ENCODE data around the gene THEM5.

Gene THEM5

DNA sequence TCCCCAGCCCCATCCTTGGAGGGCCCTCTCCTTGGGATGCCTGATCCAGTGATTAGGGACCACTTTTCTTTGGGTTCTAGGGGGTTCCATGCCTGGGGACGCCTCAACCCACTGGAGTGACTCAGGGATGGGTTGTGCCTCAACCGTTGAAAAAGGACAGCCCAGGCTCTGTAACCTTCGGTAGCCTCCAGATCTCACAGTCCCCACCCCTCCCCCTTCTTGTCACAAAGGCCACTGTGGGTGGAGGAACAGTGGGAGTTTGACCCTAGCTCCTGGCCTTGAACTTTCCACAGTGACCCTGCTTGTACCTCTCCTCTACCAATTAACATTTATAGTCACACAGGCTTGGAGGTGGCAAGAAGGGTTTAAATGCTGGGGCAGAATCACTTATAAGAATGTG lies 19.3 kb downstream of the THEM5 start:
- no peak overlapping the region for H3K27ac ChIP-seq
- no peak overlapping the region for H3K4me3 ChIP-seq
- DNase-seq (ENCODE audit: low spot score), result no peak
- TF ChIP-seq, protein P1, sequence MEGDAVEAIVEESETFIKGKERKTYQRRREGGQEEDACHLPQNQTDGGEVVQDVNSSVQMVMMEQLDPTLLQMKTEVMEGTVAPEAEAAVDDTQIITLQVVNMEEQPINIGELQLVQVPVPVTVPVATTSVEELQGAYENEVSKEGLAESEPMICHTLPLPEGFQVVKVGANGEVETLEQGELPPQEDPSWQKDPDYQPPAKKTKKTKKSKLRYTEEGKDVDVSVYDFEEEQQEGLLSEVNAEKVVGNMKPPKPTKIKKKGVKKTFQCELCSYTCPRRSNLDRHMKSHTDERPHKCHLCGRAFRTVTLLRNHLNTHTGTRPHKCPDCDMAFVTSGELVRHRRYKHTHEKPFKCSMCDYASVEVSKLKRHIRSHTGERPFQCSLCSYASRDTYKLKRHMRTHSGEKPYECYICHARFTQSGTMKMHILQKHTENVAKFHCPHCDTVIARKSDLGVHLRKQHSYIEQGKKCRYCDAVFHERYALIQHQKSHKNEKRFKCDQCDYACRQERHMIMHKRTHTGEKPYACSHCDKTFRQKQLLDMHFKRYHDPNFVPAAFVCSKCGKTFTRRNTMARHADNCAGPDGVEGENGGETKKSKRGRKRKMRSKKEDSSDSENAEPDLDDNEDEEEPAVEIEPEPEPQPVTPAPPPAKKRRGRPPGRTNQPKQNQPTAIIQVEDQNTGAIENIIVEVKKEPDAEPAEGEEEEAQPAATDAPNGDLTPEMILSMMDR (IDR thresholded peaks at IDR 0.05), result no peak

DNA sequence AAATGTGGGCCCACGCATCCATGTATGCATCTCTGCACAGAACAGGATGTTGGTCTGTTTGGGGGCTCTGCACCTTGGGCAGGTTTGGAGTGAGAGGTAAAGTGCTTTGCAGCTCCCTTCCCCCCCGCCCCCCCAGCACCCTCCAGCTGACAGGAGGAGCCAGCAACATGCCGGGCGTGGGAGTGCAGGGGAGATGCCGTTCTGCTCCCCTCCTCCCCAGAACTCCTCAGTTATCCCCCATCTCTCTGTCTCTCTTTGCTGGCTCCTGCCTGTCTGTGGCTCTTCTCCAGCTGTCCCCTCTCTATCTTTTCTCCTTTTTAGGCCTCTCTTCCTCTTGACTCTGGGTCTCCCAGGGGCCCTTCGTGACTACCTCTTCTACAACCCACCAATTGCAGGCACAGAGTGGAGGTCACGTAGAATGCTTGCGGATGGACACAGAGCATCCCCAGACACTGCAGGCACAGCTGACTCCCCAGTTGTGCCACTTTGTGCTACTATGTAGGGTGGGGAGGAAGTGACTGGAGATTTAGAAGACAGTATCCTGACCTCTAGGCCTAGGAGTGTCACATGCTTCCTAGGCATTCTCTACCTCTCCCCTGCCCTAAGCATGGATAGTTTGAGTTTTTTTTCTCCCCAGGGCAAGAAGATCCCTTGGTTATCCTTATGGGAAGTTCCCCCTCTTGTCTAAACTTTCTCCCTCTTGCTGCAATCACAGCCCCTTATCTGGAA lies 20.2 kb downstream of the THEM5 start:
- TF ChIP-seq, protein P1 (IDR thresholded peaks at IDR 0.05), result no peak
- no peak overlapping the region for H3K27ac ChIP-seq
- H3K4me3 ChIP-seq, result no peak overlapping the region
- DNase-seq (ENCODE audit: low spot score), result no peak

DNA sequence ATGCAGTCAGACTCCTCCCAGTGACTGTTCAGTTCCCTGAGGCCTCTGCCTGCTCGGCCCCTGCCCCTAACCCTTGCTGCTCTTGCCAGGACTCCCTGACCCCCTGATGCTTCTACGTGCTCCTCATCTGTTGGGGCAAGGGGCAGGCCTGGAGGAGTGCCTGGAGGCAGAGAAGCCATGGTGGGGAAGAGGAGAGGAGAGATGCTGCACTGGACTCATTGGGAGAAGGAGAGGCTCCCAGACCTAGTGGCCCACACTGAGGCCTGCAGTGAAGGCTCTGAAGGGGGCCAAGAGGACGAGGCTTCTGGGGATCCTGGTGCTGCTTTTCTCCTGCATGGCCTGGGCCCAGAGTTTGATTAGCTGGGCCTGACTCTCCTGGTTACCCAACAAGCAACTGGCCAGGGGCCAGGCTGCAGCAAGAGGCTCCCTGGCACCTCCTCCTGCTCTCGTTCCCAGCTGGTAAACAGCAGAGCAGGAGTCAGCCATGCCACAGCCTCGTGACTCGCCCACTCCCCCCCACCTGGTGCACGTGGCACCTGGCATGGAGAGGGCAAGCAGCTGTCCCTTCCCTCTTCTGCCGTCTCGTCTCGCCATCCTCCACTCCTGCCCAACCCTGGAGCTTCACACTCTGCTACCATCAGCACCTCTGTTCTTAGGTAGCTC lies 21.1 kb downstream of the THEM5 start:
- no peak overlapping the region for H3K27ac ChIP-seq
- TF ChIP-seq, protein P1 (IDR thresholded peaks at IDR 0.05), result no peak
- DNase-seq (ENCODE audit: low spot score), result no peak
- no peak overlapping the region for H3K4me3 ChIP-seq

DNA sequence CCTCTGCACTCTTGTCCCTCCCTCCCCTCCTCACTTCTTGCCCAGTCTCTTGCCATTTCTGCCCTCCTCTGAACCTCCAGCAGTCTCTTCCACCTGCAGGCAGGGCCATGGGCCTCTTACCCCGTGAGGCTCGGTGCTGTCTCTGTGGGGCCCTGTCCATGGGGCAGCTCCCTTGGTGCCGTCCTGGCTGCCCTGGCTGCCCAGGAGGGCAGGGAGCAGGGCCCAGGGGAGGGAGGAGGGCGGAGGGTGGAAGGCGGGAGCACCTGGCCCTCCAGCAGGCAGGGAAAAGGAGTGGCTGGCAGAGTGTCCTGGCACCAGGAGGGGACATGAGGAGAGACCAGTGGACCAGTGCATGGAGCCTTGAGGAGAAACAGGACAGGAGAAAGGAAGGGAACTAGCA lies 21.9 kb downstream of the THEM5 start, which contains the start of gene RORC:
TSS of gene RORC (minus strand) at position 198 of the 400 bp plus-strand sequence. CDS start at position 160, 38 bp downstream.
- TF ChIP-seq, protein P1 (IDR thresholded peaks at IDR 0.05), result no peak
- DNase-seq (ENCODE audit: low spot score), result no peak
- Histone ChIP-seq H3K4me3 (no peak within 1 kb of the TSS), H3K27ac (no peak within 1 kb of the TSS)

DNA sequence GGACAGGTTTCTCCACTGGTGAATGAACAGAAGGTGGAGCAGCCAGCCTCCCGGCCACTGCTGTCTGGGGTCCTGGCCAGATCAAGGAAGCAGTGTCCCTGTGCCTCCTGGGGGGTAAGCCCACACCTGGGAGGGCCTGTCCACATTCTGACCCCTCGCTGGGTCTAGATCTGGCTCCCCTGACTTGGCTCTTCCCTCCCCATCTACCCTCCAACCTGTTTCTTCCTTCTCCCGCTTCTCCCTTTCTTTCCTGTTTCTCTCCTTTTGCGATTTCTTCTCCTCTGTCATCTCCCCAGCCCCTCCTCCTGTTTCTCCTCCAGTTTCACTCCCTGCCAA lies 22.3 kb downstream of the THEM5 start:
- TF ChIP-seq, protein P1 (IDR thresholded peaks at IDR 0.05), result no peak
- no peak for DNase-seq (ENCODE audit: low spot score)
- Histone ChIP-seq H3K27ac (no peak overlapping the region), H3K4me3 (no peak overlapping the region)

DNA sequence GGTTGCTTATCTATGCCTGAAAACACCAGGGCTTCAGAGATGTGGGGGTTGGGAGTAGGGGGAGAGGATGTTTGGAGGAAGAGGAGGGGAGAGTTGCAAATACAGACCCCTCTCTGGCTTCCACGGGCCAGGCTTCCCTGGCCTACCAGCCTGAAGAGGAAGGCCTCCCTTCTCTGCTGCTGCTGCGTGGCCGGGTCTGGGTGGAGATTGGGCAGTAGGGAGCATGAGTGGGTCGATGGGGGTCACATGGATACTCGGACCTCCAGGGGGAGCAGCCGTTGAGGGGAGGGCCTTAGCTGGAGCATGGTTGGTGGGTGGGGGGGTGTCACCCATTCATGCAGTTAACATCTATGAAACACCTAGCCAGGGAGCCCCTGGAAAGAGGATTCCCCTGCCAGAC lies 23.5 kb downstream of the THEM5 start:
- H3K4me3 ChIP-seq, result no peak overlapping the region
- TF ChIP-seq, protein P1 (IDR thresholded peaks at IDR 0.05), result no peak
- no peak for DNase-seq (ENCODE audit: low spot score)
- H3K27ac ChIP-seq, result no peak overlapping the region

Data from coronary artery (tissue), 2 donors.